ENCODE results near the gene GPR63. TPM values are rescaled to one million over a fixed set of nuclear protein-coding genes. Genes with fewer than 3 reads are reported as not detected.
A peak's percentile ranks its signal among the peaks of the same experiment; 100 is the strongest.

The GPR63 gene
- polyA plus RNA-seq, 3 donors, result 2.7 to 3.4 (median 3.4) TPM

DNA sequence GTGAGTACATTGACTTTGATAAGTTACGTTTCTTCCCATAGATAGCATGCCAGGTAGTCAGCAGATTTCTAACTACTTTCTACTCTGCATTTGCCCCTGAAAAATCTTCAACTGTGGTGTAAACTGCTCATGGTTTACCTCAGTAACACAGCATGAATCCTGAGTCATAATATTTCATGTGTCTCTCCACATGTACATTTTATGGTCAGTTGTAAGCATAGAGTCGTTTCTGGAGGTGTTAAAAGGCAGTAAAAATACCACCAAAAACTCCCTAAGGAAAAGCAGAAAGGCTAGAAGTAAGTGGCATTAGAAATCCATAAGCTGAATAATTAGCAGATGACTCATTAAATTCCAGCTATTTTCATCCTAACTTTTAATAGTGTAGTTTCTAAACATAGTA is 4.1 kb upstream of the GPR63 start:
- no peak for DNase-seq (ENCODE audit: extremely low read depth in 1 of 11, low read depth in 9 of 11, low spot score in 4 of 11)

DNA sequence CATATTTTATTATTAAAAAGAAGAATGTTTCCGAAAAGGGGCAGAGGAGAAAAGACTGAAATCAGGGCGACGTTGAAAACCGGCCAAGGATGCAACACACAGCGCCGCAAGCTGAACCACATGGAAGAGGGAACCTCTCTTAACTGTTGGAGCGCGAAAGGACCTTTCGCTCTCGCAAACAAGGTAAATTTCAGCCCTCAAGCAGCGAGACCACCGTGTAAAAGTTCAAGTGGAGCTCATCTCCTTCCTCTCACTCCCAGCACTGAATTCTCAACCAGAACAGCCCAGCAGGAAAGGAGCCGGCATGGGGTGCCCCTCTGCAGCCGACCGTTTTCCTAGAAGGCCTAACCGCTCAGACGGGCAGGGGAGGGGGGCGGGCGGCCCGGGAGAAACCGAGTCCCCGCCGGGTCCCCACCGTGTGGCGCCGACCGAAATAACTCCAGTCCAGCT is 621 bp downstream of the GPR63 start:
- peak in 5 of 11 donors; percentile 14 to 38 (median 29) for DNase-seq (ENCODE audit: extremely low read depth in 1 of 11, low read depth in 9 of 11, low spot score in 4 of 11)

DNA sequence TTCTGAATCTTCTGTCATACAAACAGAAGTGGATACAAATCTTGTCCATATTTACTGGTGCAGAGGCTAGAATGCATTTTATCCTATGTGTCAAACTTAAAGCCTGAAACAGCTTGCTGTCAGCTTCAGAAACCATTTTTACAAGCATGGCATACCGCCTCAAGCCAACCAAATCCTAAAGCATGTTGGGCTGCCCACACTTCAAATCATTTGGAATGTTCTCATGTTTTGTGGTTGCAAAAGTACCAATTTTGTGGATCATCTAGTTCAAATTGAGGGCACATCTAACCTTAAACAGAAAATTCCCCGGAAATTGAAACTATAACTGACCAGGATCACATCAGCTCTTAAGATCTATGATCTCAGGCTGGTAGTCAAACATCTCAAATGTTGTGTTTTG is 3.2 kb downstream of the GPR63 start:
- DNase-seq (ENCODE audit: extremely low read depth in 1 of 11, low read depth in 9 of 11, low spot score in 4 of 11), result no peak

DNA sequence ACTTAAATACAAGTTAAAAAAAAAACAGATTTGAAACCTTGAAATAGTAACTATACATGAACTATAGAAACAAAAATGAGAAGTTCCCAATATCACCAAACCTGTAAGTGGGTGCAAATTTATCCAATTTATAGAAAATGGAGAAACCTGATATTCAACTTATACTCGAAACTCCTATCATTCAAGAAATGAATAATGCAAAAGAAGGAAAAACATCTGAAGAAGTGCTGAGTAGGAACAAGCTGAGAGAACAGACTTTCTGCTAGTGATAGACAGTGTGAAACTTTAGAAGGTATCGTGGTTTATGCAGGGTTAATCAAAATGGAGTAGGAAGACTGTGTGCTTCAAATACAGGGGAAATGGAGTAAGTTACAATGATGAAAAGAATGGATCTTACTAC is 4.5 kb downstream of the GPR63 start:
- DNase-seq (ENCODE audit: extremely low read depth in 1 of 11, low read depth in 9 of 11, low spot score in 4 of 11), result no peak

DNA sequence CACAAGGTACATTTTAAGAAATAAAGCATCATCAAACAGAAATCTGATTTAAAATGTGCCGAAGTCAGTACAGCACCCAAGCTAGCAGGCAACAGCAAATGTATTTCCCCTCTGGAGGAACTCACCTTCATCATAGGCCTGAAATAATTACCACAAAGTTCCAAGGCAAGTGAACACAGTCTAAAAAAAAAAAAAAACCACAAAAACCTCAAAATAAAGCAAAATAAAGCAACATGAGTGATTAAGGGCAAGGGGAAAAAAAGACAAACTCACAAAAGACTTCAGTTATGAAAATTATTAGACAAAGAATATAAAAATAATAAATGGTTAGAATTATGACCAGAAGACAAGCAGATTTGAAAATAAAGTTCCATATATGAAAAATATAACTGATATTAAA is 10.4 kb downstream of the GPR63 start:
- no peak for DNase-seq (ENCODE audit: extremely low read depth in 1 of 11, low read depth in 9 of 11, low spot score in 4 of 11)

DNA sequence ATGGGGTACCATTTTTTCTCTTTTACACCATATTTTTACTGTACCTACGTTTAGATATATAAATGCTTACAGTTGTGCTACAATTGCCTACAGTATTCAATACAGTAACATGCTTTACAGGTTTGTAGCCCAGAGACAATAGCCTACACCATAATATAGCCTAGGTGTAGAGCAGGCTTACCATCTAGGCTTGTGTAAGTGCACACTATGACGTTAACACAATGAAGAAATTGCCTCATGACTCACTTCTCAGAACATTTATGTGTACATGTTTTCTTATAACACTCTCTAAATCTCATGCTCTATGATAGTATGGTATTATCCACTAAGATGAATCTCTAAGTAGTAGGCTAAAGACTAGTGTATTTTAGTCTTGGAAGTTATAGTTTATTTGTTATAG is 13.5 kb downstream of the GPR63 start:
- no peak for DNase-seq (ENCODE audit: extremely low read depth in 1 of 11, low read depth in 9 of 11, low spot score in 4 of 11)

DNA sequence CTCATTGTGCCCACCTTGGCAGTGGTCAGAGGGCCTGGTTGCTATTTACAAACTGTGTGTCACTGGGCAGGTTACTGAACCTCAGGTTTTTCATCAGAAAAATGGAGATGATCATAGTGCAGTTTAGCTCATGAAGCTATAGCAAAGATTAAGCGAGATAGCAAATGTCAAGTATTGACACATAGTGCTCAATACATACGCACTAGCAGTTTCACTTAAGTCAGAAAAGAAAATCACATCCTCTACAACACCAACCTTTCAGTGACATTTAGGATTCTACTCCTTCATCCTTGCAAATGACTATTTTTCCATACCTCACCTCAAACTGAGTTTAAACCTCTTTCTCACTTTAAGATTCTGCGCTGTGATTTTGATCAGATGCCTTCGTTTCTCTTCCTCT is 16.2 kb downstream of the GPR63 start:
- DNase-seq (ENCODE audit: extremely low read depth in 1 of 11, low read depth in 9 of 11, low spot score in 4 of 11), result no peak

DNA sequence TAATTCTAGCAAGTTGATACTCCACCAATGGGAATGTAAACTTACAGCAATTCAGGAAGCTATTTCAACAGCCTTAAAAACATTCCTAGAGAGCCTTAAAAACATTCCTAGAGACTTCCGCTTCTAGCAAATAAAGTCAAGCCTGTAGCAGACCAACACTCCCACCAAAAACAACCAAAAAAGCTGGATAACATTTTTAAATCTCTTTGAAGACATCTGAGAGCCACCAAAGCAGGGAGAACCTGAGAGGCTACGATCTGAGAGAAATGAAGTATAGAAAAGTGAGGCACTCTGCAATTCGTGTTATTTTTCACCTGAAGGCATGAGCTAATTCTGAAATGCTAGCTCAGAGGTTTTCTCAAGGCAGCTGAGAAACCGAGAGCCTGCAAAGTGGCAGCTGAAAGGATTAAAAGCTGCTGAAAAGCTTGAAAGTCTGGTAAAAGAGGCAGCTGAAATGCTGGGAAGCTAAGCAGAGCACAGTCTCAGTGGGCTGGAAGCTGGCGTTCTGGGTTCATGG is 20.9 kb downstream of the GPR63 start:
- DNase-seq (ENCODE audit: extremely low read depth in 1 of 11, low read depth in 9 of 11, low spot score in 4 of 11), result peak in 3 of 11 donors; percentile 11 to 18 (median 14)

DNA sequence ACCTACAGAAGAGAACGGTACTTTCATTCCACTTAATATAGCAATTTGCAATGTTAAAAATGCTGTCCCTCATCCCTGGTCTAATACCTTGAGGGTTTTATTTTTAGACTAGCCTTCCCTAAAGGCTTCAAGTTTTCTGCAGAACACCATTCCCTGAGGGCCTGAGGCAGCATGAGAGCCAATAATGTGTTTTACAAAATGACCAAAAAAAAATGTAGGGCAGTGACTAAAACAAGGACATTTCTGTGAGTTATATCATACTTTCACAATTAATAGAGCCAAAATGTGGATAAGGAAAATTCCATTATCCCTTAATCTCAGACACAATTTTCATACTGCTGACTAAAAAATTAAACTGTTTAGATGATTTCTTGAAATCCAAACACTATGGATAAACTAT is 22.7 kb downstream of the GPR63 start:
- DNase-seq (ENCODE audit: extremely low read depth in 1 of 11, low read depth in 9 of 11, low spot score in 4 of 11), result no peak

DNA sequence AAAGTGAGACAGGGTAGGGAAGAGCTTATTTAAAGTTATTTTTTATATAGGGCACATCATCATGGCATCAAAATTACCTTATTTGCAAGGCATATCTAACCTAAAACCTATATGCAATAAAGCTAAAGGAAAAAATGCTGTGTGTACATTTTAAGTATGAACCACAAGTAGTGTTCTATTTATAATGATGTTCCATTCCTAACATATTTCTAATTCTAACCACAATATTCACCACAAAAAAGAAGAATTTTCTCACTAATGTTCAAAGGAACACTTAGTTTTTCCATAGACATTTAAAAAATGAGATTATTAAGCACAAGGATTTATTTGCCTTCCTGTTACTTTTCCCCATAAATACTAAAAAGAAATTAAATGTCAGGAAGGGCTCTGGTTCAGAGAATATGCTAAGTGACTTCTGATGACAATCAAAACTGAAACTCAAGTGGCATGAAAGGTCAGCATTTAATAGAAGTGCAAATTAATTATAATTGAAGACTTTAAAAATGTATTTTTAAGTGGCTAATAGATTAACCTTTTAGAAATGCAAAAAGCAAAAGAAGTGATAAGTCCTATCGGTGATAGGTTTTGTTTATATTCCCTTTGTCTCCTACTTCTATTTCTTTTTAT is 25.1 kb downstream of the GPR63 start:
- no peak for DNase-seq (ENCODE audit: extremely low read depth in 1 of 11, low read depth in 9 of 11, low spot score in 4 of 11)

DNA sequence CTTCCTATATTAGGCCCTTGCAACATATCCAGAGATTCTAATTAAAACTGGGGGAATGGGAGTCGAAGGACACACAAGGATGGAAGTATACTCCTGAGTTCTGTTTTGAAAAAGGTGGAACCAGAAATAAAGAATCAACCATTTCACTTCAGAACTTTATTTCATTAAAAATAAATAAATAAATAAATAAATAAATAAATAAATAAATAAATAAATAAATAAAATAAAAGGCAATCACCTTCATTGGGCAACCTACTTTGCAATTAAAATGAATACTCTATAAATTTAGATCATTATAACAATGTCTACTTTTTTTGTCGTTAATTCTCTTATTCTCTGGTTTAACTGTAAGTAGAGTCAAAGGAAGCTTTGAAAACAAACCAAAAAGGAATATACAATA is 25.6 kb downstream of the GPR63 start:
- DNase-seq (ENCODE audit: extremely low read depth in 1 of 11, low read depth in 9 of 11, low spot score in 4 of 11), result no peak

DNA sequence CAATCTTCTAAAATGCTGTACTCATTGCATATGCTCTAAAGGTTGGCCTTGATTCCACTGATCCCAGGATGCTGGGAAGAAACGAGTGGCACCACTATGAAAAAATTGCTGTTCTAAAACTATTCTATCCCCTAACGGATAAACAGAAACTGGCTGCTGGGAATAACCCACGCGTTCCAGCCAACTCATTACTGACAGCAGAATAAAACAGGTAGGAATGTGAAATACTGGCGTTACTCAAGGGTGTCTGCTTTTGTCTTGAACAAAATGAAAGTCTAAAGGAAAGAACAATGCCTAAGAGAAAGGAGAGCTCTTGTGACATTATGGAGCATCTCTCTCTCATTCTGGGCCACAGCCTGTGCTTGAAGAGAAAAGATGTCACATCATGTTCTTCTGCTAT is 26.1 kb downstream of the GPR63 start:
- no peak for DNase-seq (ENCODE audit: extremely low read depth in 1 of 11, low read depth in 9 of 11, low spot score in 4 of 11)

DNA sequence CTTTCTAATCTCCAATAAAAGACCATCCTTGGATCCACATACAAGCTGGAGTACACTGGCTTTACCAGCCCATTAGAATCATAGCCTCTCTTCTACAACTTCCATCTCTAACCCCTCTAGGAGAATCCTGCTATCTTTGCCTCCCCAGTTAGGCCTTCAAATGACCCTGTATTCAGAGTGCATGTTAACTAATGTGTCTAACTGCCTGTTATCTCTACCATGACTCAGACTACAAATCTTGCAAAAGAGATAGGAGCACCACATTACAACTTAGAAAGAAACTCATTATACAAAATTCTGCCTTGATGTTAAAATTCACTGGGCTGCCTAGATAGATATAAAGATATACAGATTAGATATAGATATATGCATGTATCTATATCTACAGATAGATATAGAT is 28.2 kb downstream of the GPR63 start:
- DNase-seq (ENCODE audit: extremely low read depth in 1 of 11, low read depth in 9 of 11, low spot score in 4 of 11), result no peak

DNA sequence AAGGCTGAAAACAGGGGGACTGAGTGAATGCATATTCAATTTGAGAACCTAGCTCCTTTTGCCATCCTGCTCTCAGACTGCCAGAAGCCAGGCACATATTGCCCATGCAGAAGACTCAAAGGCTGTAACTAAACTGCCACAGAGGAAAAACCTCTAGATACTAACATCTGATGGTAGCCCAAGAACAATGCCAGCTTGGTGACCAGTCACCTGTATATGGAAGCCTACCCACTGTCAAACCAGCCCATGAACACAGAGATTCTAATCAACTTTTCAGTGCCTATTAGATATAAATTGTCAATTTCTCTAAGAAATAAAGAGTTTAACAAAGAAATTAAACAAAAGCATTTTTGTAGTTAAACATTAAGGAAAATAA is 34.2 kb downstream of the GPR63 start:
- no peak for DNase-seq (ENCODE audit: extremely low read depth in 1 of 11, low read depth in 9 of 11, low spot score in 4 of 11)

DNA sequence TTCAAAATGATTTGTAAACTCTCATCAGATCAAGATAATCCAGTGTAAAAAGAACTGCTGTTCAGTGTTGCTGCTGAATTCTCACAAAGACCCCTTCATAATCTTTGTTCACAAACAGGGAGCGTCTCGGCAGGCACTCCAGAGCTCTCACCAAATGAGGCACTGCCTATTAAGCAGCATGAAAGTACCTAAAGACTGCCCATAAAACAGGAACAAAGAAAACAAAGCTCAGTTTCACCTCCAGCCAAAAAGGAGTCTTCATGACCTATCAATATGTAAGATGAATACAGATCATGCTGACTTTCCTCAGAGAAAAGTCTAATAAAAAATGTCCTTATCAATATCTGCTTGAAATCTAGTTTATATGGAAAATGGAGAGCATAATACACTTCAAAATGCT is 41.8 kb downstream of the GPR63 start:
- DNase-seq (ENCODE audit: extremely low read depth in 1 of 11, low read depth in 9 of 11, low spot score in 4 of 11), result no peak

DNA sequence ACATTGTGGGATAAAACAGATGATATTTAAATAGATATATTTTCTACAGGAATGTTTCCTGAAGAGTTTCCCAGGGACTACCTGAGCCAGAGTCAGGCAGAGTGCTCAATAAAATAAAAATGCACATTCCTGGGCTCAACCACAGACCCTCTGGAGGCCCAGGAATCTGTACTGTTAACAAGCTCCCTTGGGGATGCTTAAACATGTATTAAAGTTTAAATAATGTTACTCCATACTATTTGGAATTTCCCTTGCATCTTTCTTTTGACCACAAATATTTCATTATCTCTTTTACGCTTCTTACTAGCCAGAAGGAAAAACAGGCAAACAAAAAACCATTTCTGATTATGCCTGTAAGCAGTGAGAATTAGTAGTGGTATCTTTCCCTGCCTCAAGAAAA is 42.3 kb downstream of the GPR63 start:
- no peak for DNase-seq (ENCODE audit: extremely low read depth in 1 of 11, low read depth in 9 of 11, low spot score in 4 of 11)

DNA sequence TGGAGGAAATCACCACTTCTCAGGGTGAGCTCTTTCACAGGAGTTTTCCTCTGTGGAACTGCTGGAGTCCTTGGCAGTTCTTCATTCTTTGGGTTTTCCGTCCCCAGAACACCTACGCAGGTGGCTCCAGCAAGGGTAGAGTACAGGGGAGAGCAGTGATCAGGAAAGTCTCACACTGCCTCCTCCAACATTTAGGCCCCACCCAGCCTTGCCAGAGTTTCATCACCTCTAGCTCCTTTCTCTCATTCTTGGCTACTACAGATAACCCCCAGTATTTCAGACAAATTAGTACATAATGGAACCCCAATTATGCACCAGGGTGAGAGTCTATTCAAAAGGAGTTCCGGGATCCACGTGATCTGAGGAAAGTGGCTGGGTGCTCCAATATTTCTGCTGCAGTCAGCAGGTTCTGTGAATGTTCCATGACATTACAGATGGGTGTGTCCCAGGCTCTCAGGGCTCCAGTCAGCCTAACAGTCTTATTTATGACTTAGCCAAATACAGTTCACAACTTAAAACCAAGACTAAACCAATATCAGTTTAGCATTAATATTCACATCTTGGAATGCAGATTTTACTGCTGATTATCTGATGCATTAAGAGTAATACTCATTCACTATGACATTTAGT is 44.6 kb downstream of the GPR63 start:
- no peak for DNase-seq (ENCODE audit: extremely low read depth in 1 of 11, low read depth in 9 of 11, low spot score in 4 of 11)

DNA sequence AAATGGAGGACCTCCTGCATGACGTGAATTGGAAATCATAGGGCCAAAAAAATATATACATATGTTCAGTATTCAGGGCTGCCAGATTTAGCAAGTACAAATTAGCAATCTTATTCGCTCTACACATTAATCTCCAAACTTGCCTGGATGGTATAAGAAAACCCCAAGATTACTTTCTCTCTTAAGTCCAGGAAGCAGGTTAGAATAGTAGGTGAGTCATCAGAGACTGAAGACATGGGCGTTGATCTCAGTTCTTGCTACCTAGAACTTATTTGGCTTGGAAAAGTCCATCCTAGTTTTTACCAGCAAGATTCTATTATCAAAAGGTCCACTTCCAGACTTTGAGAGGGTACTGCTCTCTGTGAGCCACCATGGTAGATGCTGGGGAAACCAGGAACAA is 47.4 kb downstream of the GPR63 start:
- no peak for DNase-seq (ENCODE audit: extremely low read depth in 1 of 11, low read depth in 9 of 11, low spot score in 4 of 11)

DNA sequence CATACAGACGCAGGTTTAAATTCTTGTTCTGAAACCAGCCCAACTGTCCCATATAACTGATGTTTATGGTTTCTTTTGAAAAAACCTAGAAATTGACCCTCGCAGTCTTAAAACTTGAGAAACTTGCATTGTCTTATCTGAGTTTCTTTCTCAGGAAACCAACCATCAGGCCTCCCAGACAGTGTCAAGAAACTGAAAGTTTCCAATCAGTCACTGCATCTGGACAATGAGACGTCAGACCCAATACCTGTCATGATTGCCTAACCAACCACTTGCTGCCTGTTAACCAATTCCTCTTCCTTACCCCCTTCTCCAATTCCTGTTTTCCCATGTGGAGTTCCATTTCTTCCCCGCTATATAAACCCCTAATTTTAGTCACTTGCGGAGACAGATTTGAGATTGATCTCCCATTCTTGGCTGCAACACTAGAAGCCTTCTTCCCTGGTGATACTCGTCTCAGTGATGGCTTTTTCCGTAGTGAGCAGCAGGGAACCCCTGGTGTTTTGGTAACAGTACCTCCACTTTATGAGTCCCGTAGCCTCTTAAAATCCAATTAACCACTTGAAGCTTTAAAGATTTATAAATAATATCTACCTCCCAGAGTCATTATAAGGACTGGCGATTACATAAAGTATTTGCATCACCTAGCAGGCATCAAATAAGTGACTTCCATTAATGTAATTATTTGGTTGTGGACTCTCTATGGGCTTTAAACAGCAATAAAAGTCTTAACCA is 49.3 kb downstream of the GPR63 start:
- DNase-seq (ENCODE audit: extremely low read depth in 1 of 11, low read depth in 9 of 11, low spot score in 4 of 11), result no peak

DNA sequence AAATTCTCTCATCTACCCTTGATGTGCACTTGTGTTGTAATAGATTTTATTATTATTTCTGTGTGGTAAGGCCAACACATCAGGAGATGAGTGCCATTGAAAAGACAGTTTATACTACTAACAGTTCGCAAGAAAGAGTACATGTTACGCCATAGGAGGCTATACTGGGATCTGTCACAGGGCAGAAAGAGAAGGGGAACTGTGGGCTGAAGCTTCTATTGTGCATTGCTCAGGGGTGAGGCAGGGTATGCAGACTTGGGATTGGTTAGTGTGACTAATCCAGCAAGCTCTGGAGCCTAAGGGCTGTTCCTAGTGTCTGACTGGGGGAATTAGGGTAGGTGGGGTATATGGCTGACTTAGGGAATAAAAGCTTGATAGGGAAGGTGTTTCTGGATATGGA is 50.9 kb downstream of the GPR63 start:
- no peak for DNase-seq (ENCODE audit: extremely low read depth in 1 of 11, low read depth in 9 of 11, low spot score in 4 of 11)

Measured in renal cortex interstitium (tissue), 11 donors.